DOHH2 (cell line): ENCODE measurements around the gene MAPK11.

ENCODE experiments used
- H3F3A ChIP-seq: fragments of 200-600 bp; sonication (generic), shearing (Covaris generic); 2 replicates; pipeline ENCODE4 v1.6.0; 2016; ENCODE audit warnings: antibody characterized with exemption, mild to moderate bottlenecking; ENCODE audit not compliant: control insufficient read depth, insufficient read depth
- H3K27ac ChIP-seq: fragments of 200-600 bp; sonication (generic); 2 replicates; pipeline ENCODE4 v1.5.1; 2014; ENCODE audit warnings: low read depth, mild to moderate bottlenecking, low read length, moderate library complexity
- H3K27me3 ChIP-seq: fragments of 200-600 bp; sonication (generic); 2 replicates; pipeline ENCODE4 v1.6.1; 2014; ENCODE audit warnings: mild to moderate bottlenecking, low read length, mixed read lengths; ENCODE audit not compliant: control insufficient read depth
- H3K36me3 ChIP-seq: fragments of 200-600 bp; sonication (generic); 2 replicates; pipeline ENCODE4 v1.6.1; 2014; ENCODE audit warnings: mild to moderate bottlenecking, low read length, moderate library complexity, mixed read lengths; ENCODE audit not compliant: control insufficient read depth
- H3K4me1 ChIP-seq: fragments of 200-600 bp; sonication (generic); 2 replicates; pipeline ENCODE4 v1.6.1; 2014; ENCODE audit warnings: mild to moderate bottlenecking, low read length, mixed read lengths; ENCODE audit not compliant: control insufficient read depth
- H3K4me2 ChIP-seq: fragments of 200-600 bp; sonication (generic); 2 replicates; pipeline ENCODE4 v1.6.0; 2014; ENCODE audit warnings: mild to moderate bottlenecking, low read length, moderate library complexity
- H3K4me3 ChIP-seq: fragments of 200-600 bp; sonication (generic); 2 replicates; pipeline ENCODE4 v1.5.1; 2014; ENCODE audit warnings: mild to moderate bottlenecking, low read length, mixed read lengths
- H3K79me2 ChIP-seq: fragments of 200-600 bp; sonication (generic); 2 replicates; pipeline ENCODE4 v1.6.1; 2014; ENCODE audit warnings: mild to moderate bottlenecking, low read length, mixed read lengths; ENCODE audit not compliant: control insufficient read depth
- H3K9me2 ChIP-seq: fragments of 200-600 bp; sonication (generic); replicated peaks from 2 replicates; pipeline ENCODE4 v1.6.1; 2014; ENCODE audit warnings: mild to moderate bottlenecking, low read length, mixed read lengths; ENCODE audit not compliant: control insufficient read depth
- H3K9me3 ChIP-seq: fragments of 200-600 bp; sonication (generic); 2 replicates; pipeline ENCODE4 v1.6.1; 2014; ENCODE audit warnings: antibody characterized with exemption, low read length, mixed read lengths; ENCODE audit not compliant: control insufficient read depth, insufficient read depth
- H4K20me1 ChIP-seq: fragments of 200-600 bp; sonication (generic); 2 replicates; pipeline ENCODE4 v1.6.0; 2014; ENCODE audit warnings: low read depth, mild to moderate bottlenecking, antibody characterized with exemption, low read length, moderate library complexity; ENCODE audit not compliant: control insufficient read depth, insufficient read depth
- CTCF ChIP-seq: fragments of 200-600 bp; sonication (generic); IDR thresholded peaks from one replicate; pipeline ENCODE4 v1.5.1; 2014; ENCODE audit warnings: antibody characterized with exemption, mild to moderate bottlenecking, low read depth, low read length; ENCODE audit not compliant: poor library complexity, severe bottlenecking
- EZH2phosphoT487 ChIP-seq: fragments of 200-600 bp; sonication (generic); IDR thresholded peaks from 2 replicates; pipeline ENCODE4 v1.6.1; 2017; ENCODE audit warnings: borderline replicate concordance, mild to moderate bottlenecking, antibody characterized with exemption, low read length, moderate library complexity, mixed read lengths

MAPK11 gene

GRCh38 chr22:50293441-50294318 lies 23.5 kb upstream of the MAPK11 start:
- H3K27ac ChIP-seq, result peak overlapping the region; percentile 70
- H3F3A ChIP-seq, result peaks cover 13% of the 10 kb centered on the region
- H4K20me1 ChIP-seq, result peaks cover 14% of the 10 kb centered on the region
- H3K79me2 ChIP-seq, result peaks cover 95% of the 10 kb centered on the region
- peak overlapping the region; percentile 81 for H3K4me2 ChIP-seq
- H3K9me3 ChIP-seq, result no peaks in the 10 kb centered on the region
- H3K4me3 ChIP-seq, result peak overlapping the region; percentile 62
- H3K36me3 ChIP-seq, result peaks cover 47% of the 10 kb centered on the region
- no peaks in the 10 kb centered on the region for H3K9me2 ChIP-seq
- H3K4me1 ChIP-seq, result peaks cover 74% of the 10 kb centered on the region
- H3K27me3 ChIP-seq, result no peaks in the 10 kb centered on the region
- TF ChIP-seq EZH2phosphoT487, result no peak
- TF ChIP-seq CTCF, result no peak

- peak overlapping the region; percentile 70 for H3K27ac ChIP-seq
- H3K4me1 ChIP-seq, result peaks cover 66% of the 10 kb centered on the region
Observed at GRCh38 chr22:50292643-50293440, 22.7 kb upstream of the MAPK11 start.

GRCh38 chr22:50289942-50290630 lies 19.9 kb upstream of the MAPK11 start:
- no peaks in the 10 kb centered on the region for H3K9me2 ChIP-seq
- H3K27me3 ChIP-seq, result no peaks in the 10 kb centered on the region
- H3K79me2 ChIP-seq, result peaks cover 63% of the 10 kb centered on the region
- H4K20me1 ChIP-seq, result peaks cover 9% of the 10 kb centered on the region; the same call in 1 of the 2 replicates
- H3K4me1 ChIP-seq, result peaks cover 38% of the 10 kb centered on the region
- TF ChIP-seq CTCF, result no peak
- TF ChIP-seq EZH2phosphoT487, result no peak
- H3K36me3 ChIP-seq, result peaks cover 70% of the 10 kb centered on the region
- no peaks in the 10 kb centered on the region for H3F3A ChIP-seq
- no peaks in the 10 kb centered on the region for H3K9me3 ChIP-seq
- H3K4me3 ChIP-seq, result no peak overlapping the region
- H3K4me2 ChIP-seq, result no peak overlapping the region
- H3K27ac ChIP-seq, result no peak overlapping the region

More at GRCh38 chr22:50292643-50293440, 22.7 kb upstream of the MAPK11 start:
- H3K4me2 ChIP-seq, result peak overlapping the region; percentile 81
- H3K36me3 ChIP-seq, result peaks cover 53% of the 10 kb centered on the region
- H3K4me3 ChIP-seq, result peak overlapping the region; percentile 62
- H4K20me1 ChIP-seq, result peaks cover 13% of the 10 kb centered on the region
- no peaks in the 10 kb centered on the region for H3K9me3 ChIP-seq
- H3K27me3 ChIP-seq, result no peaks in the 10 kb centered on the region
- TF ChIP-seq CTCF (no peak), EZH2phosphoT487 (no peak)
- H3K9me2 ChIP-seq, result no peaks in the 10 kb centered on the region
- peaks cover 13% of the 10 kb centered on the region for H3F3A ChIP-seq
- peaks cover 90% of the 10 kb centered on the region for H3K79me2 ChIP-seq
